ENCODE results near the gene CARD11. TPM values are rescaled to one million over a fixed set of nuclear protein-coding genes. Genes with fewer than 3 reads are reported as not detected.
"Not testable (repeated sequence)": the region's sequence is repeated elsewhere in the genome, so short reads cannot be mapped to it uniquely, and the experiment has no call there.

CARD11 gene
- total RNA-seq, 1 donor from 2014 or later, result 0.32 TPM

- DNase-seq (ENCODE audit: low spot score), result peak; percentile 44
- intact Hi-C loops (cut with DNase I), result no loop called here
These were observed 16.4 kb downstream of the CARD11 start for GRCh38 chr7:3027005-3027845.

GRCh38 chr7:3025616-3026015 is 18.1 kb downstream of the CARD11 start:
- intact Hi-C loops (cut with DNase I), result no loop called here
- DNase-seq (ENCODE audit: low spot score), result no peak

- DNase-seq (ENCODE audit: low spot score), result no peak
- intact Hi-C loops (cut with DNase I), result no loop called here
These were observed 21.8 kb downstream of the CARD11 start for GRCh38 chr7:3021825-3022224.

- DNase-seq (ENCODE audit: low spot score); intact Hi-C loops (cut with DNase I): not testable (repeated sequence)
These were observed 22.4 kb downstream of the CARD11 start for GRCh38 chr7:3021224-3021623.

GRCh38 chr7:3020416-3020815 is 23.3 kb downstream of the CARD11 start:
- no peak for DNase-seq (ENCODE audit: low spot score)
- intact Hi-C loops (cut with DNase I), result no loop called here

GRCh38 chr7:3019801-3020200 is 23.9 kb downstream of the CARD11 start:
- intact Hi-C loops (cut with DNase I), result no loop called here
- DNase-seq (ENCODE audit: low spot score), result no peak

- intact Hi-C loops (cut with DNase I), result no loop called here
- peak; percentile 31 for DNase-seq (ENCODE audit: low spot score)
These were observed 29.5 kb downstream of the CARD11 start for GRCh38 chr7:3013975-3014792.

- intact Hi-C loops (cut with DNase I), result no loop called here
- peak; percentile 26 for DNase-seq (ENCODE audit: low spot score)
These were observed 32.3 kb downstream of the CARD11 start for GRCh38 chr7:3011211-3011852.

GRCh38 chr7:3010161-3010560 is 33.5 kb downstream of the CARD11 start:
- DNase-seq (ENCODE audit: low spot score), result no peak
- intact Hi-C loops (cut with DNase I), result no loop called here

GRCh38 chr7:3009086-3009485 is 34.6 kb downstream of the CARD11 start:
- intact Hi-C loops (cut with DNase I), result no loop called here
- peak; percentile 50 for DNase-seq (ENCODE audit: low spot score)

- intact Hi-C loops (cut with DNase I), result no loop called here
These were observed 35.3 kb downstream of the CARD11 start for GRCh38 chr7:3008386-3008785.

GRCh38 chr7:3007696-3008095 is 36.0 kb downstream of the CARD11 start:
- intact Hi-C loops (cut with DNase I), result no loop called here
- DNase-seq (ENCODE audit: low spot score), result peak; percentile 26

More at GRCh38 chr7:3008386-3008785, 35.3 kb downstream of the CARD11 start:
- no peak for DNase-seq (ENCODE audit: low spot score)

- DNase-seq (ENCODE audit: low spot score), result no peak
- intact Hi-C loops (cut with DNase I), result no loop called here
These were observed 38.4 kb downstream of the CARD11 start for GRCh38 chr7:3005257-3005656.

- intact Hi-C loops (cut with DNase I), result no loop called here
These were observed 39.7 kb downstream of the CARD11 start for GRCh38 chr7:3003936-3004335.

GRCh38 chr7:3002631-3003030 is 41.0 kb downstream of the CARD11 start:
- no peak for DNase-seq (ENCODE audit: low spot score)
- intact Hi-C loops (cut with DNase I), result no loop called here

More at GRCh38 chr7:3003936-3004335, 39.7 kb downstream of the CARD11 start:
- DNase-seq (ENCODE audit: low spot score), result peak; percentile 51

GRCh38 chr7:3000566-3000965 is 43.1 kb downstream of the CARD11 start:
- intact Hi-C loops (cut with DNase I), result no loop called here

GRCh38 chr7:2999078-2999500 is 44.6 kb downstream of the CARD11 start:
- intact Hi-C loops (cut with DNase I), result no loop called here
- DNase-seq (ENCODE audit: low spot score), result peak; percentile 26

More at GRCh38 chr7:3000566-3000965, 43.1 kb downstream of the CARD11 start:
- DNase-seq (ENCODE audit: low spot score), result peak; percentile 51

GRCh38 chr7:2997014-2997413 is 46.7 kb downstream of the CARD11 start:
- intact Hi-C loops (cut with DNase I), result no loop called here
- DNase-seq (ENCODE audit: low spot score), result peak; percentile 66

- intact Hi-C loops (cut with DNase I), result no loop called here
- DNase-seq (ENCODE audit: low spot score), result no peak
These were observed 47.5 kb downstream of the CARD11 start for GRCh38 chr7:2996141-2996540.

GRCh38 chr7:2993868-2994267 is 49.8 kb downstream of the CARD11 start:
- no peak for DNase-seq (ENCODE audit: low spot score)
- intact Hi-C loops (cut with DNase I), result no loop called here
